NOMO-1 treated with DMSO at 0.1 percent for 48 hours (cell line): ENCODE measurements around the gene ZNF3.

Source experiments
- DNase-seq: peaks from one replicate; lab custom pipeline; 2025; ENCODE audit not compliant: unreplicated experiment; lab: John Stamatoyannopoulos, UW

Gene ZNF3

DNA sequence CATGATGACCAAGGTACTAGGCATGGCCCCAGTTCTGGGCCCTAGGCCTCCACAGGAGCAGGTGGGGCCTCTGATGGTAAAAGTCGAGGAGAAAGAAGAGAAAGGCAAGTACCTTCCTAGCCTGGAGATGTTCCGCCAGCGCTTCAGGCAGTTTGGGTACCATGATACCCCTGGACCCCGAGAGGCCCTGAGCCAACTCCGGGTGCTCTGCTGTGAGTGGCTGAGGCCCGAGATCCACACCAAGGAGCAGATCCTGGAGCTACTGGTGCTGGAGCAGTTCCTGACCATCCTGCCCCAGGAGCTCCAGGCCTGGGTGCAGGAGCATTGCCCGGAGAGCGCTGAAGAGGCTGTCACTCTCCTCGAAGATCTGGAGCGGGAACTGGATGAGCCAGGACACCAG lies 24.5 kb downstream of the ZNF3 start:
- no peak for DNase-seq

DNA sequence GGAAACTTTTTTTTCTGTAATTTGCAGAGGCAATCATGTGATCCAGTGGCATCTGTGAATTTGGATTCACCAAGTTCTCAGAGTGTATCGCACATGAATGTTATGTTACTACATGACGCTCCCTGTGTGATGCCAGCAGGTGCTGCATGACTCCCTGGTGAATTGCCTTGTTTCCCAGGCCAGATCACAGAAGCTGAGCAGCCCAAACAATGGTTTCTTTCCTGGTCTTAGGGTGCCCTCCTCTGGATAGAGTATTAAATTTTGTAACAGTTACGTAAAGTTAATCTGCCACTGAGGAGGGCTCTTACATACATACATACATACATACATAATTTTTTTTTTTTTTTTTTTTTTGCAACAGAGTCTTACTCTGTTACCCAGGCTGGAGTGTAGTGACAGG lies 28.3 kb downstream of the ZNF3 start:
- DNase-seq = peak; percentile 82

DNA sequence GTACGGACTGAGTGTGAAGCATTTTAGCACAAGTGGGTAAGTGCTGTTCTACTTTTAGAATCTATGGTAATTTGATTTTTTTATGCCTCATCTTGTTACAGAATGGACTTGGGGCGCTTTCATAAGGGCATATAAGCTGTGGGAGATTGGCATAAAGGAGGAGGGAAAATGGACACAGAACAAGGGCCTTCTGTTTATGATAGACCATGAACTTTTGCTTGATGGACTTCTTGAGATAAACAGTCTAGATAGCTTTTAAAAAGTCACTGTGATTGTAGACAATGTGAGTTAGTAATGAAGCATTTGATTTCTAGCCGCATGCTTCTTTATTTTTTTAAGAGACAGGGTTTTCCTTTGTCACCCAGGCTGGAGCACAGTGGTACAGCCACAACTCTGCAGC lies 29.9 kb downstream of the ZNF3 start:
- DNase-seq = no peak

DNA sequence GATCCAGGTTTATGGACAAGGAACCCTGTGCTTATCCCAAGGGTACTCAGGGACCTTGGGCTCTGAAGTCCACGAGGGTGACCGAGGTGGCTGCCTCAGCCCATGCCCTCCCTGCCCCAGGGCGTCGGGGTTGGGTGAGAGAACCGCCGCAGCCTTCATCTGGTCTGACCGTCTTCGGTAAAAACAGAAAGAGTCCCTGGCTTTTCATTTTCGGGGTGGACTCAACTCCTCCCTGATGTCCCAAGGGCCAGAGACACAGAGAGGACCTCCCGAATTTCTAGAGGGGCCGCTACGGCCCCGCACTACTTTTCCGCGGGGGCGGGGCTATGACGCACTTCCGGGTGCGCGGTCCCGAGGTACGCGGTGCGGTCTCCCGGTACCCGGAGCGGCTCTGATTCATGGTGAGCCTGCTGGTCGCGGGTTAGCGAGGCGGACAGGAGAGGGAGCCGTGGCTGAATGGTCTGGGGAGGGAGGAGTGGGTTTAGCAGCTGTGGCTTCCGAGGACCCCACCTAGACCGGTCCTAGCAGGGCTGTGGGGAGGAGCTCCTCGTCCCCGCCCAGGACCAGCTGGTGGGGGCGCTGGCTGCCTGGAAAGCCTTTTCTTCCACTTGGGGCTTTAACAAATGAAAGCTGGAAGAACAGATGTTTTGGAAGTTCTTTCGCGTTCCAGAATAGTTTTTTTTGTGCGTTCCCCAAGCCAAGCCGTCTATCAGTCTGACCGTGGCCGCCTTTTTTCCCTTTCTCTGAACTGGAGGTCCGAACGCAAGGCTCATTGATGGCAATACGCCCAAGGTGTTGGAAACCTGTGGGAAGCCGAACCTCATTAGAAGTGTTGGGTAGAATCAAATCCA lies 31.9 kb downstream of the ZNF3 start, which contains the start of gene ZSCAN21:
TSS of gene ZSCAN21 (plus strand) at position 334 of the 851 bp plus-strand sequence. CDS start 7,233 bp downstream, outside the sequence.
- DNase-seq = peak; percentile 69

DNA sequence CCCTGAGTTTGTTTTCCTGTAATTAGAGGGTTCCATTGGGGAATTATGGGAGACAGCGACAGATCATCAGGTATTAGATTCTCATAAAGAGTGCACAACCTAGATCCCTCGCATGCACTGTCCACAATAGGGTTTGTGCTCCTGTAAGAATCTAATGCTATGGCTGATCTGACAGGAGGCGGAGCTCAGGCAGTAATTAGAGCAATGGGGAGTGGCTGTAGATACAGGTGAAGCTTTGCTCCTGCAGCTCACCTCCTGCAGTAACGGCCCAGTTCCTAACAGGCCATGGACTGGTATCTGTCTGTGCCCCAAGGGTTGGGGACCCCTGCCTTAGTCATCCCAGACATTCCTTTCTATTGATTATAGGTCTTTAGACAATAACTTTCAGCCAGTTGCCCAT lies 32.8 kb downstream of the ZNF3 start:
- DNase-seq = no peak

DNA sequence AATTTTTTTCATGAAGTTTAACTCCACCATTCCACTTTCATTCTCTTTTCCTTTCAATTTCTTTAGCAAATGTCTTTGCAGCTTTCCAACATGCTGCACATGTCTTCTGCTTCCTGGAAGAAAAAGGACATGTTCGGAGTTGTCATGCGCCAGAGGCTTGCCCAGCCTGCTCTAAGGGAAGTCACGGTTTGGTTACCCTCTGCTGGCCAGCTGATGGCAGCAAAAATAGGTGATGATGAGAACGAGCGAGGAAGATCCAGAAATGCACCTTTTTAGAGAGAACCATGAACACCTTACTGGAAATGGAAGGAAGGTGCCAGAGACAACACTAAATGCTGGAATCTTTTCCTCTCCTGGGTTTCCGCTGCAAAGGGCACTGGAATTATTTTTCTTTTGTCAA lies 36.8 kb downstream of the ZNF3 start:
- DNase-seq = peak; percentile 32

DNA sequence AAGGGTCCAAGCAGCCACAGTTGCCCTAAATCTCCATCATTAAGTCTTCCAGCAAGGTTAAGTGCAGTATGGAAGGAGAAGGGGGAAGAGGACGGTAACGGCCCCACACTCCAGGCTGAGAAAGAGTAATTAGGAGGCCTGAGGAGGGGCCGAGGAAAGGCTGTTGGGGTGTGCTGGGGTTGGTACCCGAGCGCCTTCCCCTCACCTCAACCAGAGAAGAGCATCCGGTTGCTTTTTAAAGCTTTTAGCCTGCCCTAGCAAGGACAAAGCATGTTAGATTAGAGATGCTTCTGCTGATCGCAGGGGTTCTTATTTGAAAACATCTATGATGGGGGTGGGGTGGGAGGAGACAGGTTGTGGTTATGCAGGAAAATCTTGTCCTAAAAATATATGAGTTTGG lies 40.9 kb downstream of the ZNF3 start:
- no peak for DNase-seq

DNA sequence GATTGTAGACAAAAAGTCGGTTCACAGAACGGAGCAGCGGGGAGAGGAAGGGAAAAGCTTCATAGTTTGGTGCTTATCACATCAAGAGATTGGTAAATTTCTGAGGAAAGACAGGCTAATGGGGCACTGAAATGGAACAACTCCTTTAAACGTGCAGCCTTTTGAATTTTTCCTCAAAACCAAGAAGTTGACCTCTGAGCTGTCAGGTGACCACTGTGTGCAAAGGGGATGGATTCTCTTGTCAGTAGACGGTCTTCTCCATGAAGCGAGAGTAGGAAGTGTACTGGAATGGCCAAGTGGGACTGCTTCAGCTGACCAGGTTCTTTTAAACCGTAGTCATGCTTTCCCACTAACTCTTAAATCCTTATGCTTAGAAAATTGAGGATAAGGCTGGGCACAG lies 43.2 kb downstream of the ZNF3 start:
- DNase-seq = no peak

DNA sequence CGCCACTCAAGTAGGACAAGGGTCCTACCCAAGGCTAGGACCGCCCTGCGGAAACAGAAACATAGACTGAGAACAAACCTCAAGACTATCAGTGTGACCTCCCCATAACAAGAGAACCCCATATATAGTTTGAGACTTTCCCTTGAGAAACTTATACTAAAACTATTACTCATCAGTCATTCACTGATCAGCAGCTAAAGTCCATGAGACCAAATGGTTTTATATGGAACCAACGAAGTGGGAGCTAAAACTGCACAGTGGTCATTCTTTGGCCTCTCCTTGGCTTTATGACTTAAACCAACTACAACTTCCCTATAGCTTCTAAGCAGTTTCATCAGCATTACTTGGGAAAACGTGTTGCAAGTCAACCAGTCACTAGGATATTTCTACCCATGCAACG lies 45.6 kb downstream of the ZNF3 start:
- DNase-seq = no peak

DNA sequence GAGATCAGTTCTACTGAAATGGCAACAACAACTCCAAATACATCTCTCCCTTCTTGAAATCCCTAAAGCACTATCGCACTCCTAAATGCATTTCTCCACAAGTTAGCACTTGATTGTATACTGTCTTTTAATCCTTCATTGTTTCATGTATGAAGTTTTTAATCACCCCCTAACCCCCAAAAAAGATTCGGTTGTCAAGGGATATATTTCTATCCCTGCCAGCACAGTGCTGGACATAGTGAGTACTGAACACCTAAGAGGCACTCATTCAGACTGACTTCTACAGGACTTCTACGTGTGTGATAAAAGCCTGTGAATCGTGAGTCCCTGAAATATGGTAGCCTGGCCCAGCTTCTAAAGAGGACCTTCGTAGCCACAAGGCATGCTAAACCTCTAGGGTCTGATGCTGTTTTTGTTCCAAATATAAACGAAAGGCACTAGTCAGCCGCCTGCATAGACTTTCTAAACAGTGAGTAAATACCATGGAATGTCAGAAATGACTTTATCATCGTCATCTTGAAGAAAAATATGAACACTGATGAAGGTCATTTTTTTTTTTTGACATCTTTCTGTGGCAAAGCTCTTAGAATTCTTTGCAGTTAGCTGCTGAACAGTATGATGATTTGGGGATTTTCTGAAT lies 46.5 kb downstream of the ZNF3 start:
- DNase-seq = no peak

DNA sequence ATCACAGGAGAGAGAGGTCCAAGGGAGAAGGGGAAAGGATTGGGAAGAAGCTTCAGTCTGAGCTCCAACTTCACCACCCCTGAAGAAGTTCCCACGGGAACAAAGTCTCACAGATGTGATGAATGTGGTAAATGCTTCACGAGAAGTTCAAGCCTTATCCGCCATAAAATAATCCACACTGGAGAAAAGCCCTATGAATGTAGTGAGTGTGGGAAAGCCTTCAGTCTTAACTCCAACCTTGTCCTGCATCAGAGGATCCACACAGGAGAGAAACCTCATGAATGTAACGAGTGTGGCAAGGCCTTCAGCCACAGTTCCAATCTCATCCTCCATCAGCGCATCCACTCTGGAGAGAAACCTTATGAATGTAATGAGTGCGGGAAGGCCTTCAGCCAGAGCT lies 48.0 kb downstream of the ZNF3 start:
- DNase-seq = no peak

DNA sequence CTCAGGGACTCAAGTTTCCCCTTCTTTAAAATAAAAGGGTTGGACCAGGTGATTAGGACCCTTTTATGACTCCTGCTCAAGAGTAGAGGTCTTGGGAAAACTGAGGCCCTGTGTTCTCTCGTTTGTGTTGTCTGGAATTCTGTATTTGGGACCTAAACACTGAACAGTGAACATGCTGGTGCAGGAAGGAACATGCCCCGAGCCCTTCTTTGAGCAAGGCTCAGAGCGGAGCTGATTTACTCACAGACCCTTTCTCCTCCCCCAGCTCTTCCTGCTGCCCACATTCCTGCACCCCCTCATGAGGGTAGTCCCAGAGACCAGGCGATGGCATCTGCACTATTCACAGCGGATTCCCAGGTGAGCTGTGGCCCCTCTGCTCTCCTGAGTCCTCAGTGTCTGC lies 51.9 kb downstream of the ZNF3 start:
- no peak for DNase-seq

DNA sequence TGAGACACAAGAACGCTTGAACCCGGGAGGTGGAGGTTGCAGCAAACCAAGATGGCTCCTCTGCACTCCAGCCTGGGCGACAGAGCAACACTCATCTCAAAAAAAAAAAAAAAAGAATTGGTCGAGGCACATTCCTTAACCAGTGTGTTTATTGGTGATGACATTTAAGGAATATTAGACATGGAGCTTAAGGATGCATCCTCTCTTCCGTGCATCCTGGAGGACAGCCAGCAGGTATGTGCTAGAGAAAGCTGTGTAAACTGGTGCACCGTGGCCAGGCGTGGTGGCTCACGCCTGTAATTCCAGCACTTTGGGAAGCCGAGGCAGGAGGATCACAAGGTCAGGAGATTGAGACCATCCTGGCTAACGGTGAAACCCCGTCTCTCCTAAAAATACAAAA lies 54.3 kb downstream of the ZNF3 start:
- DNase-seq = no peak

DNA sequence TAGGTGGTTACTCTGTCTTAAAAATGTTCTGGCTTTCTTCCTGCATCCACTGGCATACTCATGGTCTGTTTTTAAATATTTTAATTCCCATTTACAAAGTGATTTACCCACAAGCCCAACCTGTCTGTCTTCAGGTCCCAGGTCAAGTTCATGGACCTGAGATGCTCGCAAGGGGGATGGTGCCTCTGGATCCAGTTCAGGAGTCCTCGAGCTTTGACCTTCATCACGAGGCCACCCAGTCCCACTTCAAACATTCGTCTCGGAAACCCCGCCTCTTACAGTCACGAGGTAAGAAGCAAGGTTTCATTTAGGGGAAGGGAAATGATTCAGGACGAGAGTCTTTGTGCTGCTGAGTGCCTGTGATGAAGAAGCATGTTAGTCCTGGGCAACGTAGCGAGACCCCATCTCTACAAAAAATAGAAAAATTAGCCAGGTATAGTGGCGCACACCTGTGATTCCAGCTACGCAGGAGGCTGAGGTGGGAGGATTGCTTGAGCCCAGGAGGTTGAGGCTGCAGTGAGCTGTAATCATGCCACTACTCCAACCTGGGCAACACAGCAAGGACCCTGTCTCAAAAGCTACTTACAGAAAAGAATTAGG lies 57.4 kb downstream of the ZNF3 start:
- DNase-seq = no peak

DNA sequence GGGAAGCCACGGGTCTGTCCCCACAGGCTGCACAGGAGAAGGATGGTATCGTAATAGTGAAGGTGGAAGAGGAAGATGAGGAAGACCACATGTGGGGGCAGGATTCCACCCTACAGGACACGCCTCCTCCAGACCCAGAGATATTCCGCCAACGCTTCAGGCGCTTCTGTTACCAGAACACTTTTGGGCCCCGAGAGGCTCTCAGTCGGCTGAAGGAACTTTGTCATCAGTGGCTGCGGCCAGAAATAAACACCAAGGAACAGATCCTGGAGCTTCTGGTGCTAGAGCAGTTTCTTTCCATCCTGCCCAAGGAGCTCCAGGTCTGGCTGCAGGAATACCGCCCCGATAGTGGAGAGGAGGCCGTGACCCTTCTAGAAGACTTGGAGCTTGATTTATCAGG lies 58.0 kb downstream of the ZNF3 start:
- no peak for DNase-seq

DNA sequence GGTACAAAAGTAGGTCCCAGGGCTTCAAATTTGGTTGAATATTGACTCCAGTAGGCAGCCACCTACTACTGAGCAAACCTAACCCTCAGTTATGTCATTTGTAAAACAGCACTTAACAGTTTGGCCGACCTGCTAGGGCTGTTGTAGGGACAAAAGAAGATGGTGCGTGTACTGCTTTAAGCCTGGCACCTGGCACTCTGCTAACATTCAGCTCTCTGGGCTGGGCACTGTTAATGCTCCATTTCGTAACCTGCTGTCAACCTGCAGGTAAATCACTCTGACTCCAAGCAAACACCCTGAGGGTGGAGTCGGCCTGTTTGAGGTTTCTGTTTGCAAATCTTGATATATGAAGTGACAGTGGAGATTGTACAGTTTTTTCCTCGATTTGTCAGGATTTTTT lies 58.9 kb downstream of the ZNF3 start:
- DNase-seq = peak; percentile 48

DNA sequence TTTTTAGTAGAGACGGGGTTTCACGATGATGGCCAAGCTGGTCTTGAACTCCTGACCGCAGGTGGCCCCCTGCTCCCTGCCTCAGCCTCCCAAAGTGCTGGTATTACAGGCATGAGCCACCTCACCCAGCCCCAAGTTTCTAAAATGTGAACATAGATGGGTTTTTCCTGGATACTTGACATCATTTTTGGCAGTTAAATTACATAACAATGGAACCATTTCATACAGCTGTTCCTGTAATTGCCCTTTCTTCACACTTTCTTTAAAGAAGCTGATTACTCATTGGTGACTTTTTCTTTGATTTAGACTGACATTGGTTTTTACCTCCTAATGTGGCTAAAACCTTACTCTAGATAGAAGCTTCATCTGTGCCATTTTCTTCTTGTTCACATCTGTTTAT lies 60.2 kb downstream of the ZNF3 start:
- peak; percentile 88 for DNase-seq
